CD4-positive, alpha-beta T cell treated with Interleukin-17A for 4 hours (primary cell): ENCODE data around the gene RAB23.

Source experiments
- DNase-seq: peaks from one replicate; pipeline ENCODE4 v3.0.0-alpha.2; 2020; ENCODE audit warnings: mixed read lengths

Gene RAB23

GRCh38 chr6:57226221-57226620 is 4.1 kb upstream of the RAB23 start:
- DNase-seq: no peak

- no peak for DNase-seq
Observed at GRCh38 chr6:57224769-57225515, 2.8 kb upstream of the RAB23 start.

GRCh38 chr6:57222743-57223077 is 603 bp upstream of the RAB23 start:
- DNase-seq: peak; percentile 28

- peak; percentile 70 for DNase-seq
Observed at GRCh38 chr6:57221191-57221935, 744 bp downstream of the RAB23 start.

GRCh38 chr6:57220083-57220703 is 1.9 kb downstream of the RAB23 start:
- DNase-seq: no peak

- DNase-seq: no peak
Observed at GRCh38 chr6:57217270-57217669, 4.8 kb downstream of the RAB23 start.

- DNase-seq: no peak
Observed at GRCh38 chr6:57216235-57217101, 5.6 kb downstream of the RAB23 start.

- no peak for DNase-seq
Observed at GRCh38 chr6:57215260-57215659, 6.8 kb downstream of the RAB23 start.

- no peak for DNase-seq
Observed at GRCh38 chr6:57210060-57210459, 12.0 kb downstream of the RAB23 start.

GRCh38 chr6:57209030-57209429 is 13.1 kb downstream of the RAB23 start:
- DNase-seq: no peak

- no peak for DNase-seq
Observed at GRCh38 chr6:57207872-57208271, 14.2 kb downstream of the RAB23 start.

GRCh38 chr6:57207141-57207540 is 15.0 kb downstream of the RAB23 start:
- DNase-seq: no peak

GRCh38 chr6:57205550-57206328 is 16.4 kb downstream of the RAB23 start:
- no peak for DNase-seq

- no peak for DNase-seq
Observed at GRCh38 chr6:57201718-57202117, 20.4 kb downstream of the RAB23 start.

- no peak for DNase-seq
Observed at GRCh38 chr6:57198926-57199636, 23.0 kb downstream of the RAB23 start.

GRCh38 chr6:57195457-57195856 is 26.6 kb downstream of the RAB23 start:
- DNase-seq: no peak

GRCh38 chr6:57193177-57193576 is 28.9 kb downstream of the RAB23 start:
- no peak for DNase-seq

GRCh38 chr6:57190140-57190539 is 32.0 kb downstream of the RAB23 start:
- no peak for DNase-seq

GRCh38 chr6:57183336-57183735 is 38.8 kb downstream of the RAB23 start:
- no peak for DNase-seq

GRCh38 chr6:57182017-57182432 is 40.1 kb downstream of the RAB23 start:
- DNase-seq: no peak

GRCh38 chr6:57180596-57180995 is 41.5 kb downstream of the RAB23 start:
- DNase-seq: no peak
